ENCODE results near the gene BPGM.

Gene BPGM

DNA sequence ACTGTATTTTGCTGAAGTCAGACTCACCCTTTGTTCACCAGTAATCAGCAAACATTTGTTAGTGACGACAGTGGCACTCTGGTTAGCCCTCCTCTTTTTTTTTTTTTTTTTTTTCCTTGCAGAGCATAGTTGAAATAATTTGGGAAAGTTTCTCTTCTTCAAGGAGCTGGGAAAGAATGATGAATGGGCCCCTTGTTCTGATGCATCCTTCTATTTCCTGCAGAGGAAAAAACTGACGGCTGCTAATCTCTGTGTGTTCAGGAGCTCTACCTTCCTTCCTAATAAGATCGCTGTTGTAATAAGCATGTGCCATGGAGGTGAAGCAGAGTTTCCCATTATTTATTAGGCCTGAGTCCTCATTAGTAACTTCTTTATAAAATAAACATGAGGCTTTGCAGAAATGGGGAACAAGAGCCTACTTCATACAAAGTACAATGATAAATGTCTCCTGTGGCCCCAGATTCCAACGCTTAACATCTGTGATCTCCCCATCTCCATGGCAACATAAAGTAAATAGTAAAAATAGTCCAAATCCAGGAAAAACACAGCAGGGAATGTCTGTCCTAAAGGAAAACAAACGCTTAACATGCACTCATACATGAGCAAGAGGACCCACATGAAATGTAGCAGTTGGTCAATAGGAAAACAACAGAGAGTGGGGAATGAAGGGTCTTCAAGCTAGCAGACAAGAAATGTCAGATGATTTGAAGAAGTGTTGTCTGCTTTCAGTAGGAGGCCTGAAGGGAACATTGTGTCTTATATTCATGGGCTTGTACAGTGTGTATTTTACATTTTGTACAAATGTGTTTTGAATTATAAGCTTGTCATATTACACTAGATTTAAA is 73.7 kb downstream of the BPGM start:
- no peak for DNase-seq (ENCODE audit: low spot score)

DNA sequence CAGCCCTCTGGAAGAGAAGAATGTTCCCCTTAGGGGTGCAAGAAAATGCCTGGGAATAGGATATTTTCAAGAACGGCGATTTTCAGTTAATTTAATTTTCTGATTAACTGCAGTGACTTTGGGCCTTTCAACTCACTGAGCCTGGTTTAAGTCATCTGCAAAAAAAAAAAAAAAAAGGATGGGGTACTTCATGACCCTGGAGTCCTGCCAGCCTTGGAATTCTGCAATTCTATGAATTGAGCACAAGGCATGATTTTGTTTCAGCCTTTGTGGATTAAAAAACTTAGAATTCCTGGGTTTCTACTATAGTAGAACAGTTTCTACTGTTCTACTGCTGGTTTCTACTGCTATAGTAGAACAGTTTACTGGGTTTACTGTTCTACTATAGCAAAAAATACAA is 74.5 kb downstream of the BPGM start:
- no peak for DNase-seq (ENCODE audit: low spot score)

DNA sequence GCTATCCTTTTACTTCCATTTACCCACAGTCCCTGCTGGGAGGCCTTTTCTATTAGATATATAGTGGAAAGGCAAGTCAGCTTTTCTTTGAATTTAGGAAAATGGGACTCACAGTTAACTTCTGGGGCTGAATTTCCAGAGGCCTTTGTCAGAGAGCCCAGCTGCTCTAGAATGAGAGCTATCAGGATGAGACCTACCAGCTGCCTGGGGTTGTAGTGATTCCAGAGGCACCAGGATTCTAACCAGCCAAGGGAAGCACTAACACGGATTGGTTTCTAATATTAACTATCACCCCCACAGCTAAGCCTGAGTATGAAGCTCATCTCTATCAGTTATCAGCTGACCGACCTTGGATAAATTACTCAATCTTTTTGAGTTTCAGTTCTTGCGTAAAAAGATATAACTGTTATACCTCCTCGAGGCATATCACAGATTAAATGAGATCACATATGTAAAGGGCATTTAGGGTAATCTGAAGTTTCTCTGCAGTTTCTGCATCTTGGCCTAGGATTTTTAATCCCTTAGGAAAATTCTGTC is 76.2 kb downstream of the BPGM start:
- DNase-seq (ENCODE audit: low spot score): no peak

DNA sequence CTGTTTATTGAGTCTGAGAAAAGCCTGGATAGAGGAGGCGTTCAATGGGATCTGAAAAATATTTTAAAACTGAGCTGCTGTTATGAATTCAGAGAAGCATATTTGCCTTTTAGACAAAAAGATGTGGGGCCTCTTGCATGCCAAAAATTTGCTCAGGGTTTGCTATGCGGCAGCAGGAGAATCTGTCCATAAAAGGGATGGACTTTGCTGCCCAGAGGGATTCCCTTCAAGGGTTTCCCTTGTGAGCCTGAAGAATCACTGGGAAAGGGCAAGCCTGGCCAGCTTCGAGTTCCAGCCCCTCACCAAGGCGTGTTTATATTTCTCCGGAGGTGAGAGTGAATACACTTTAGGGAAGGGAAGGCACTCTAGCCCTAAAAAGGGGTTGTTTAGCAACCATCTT is 77.2 kb downstream of the BPGM start:
- DNase-seq (ENCODE audit: low spot score): no peak

DNA sequence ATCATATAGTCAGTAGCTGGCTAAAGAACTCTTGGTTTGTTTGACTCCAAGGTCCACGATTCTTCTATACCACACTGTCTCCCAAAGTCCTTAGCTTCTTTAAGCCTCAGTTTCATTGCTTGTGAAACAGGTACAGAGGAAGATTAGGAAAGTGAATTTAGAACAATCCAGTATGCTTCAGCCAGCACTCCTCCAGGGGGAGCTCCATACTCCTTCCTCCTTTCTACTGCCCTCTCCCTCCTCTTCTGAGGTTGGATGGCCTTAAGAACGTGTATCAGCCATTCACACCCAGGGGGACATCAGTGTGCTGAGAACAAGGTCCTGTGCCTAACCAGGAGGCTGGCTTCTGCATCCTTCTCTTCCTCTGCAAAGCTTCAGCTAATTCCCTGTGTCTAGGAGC is 78.0 kb downstream of the BPGM start:
- peak; percentile 61 for DNase-seq (ENCODE audit: low spot score)

DNA sequence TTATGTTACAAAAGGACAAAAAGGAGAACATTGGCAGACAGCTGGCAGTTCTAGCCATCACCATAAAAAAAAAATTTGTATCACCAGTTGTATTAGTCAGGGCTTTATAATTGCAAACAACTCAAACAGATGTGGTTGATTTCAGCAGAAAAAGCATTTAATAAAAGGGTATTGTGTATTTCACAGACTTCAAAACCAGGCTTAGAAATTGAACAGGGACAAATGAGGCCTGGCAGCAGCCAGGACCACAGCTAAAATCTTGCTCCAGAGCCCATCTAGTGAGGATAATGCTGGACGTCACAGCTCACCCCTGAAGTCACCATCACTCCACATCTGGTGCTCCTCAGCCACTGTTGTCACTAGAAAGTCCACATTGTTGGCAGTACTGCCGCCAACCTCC is 79.9 kb downstream of the BPGM start:
- no peak for DNase-seq (ENCODE audit: low spot score)

DNA sequence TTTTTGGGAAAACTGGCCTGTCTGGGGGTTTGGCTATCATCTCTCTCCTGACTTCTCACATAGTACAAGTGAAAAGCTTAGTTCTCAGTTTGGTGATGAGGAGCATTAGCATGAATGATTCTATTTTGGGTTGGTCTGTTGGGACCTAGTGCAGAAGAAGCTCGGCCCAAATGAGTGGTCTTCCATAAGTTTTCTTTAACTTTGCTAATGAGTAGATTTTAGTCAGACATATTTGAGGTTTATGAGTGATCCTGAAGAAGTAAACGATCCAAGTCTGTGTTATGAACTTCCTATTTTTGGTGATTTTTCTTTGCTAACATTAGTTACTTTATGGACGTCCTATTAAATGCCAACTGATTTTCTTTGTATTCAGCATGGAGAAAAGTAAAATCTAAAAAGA is 81.1 kb downstream of the BPGM start:
- no peak for DNase-seq (ENCODE audit: low spot score)

Measured in iPS-NIHi11 (cell line).